Panc1 (cell line): ENCODE data around the gene OMA1.

Source experiments
- REST ChIP-seq, 2 experiments: IDR thresholded peaks; 2 replicates each; pipeline ENCODE4 v1.6.1; 2011 to 2012; ENCODE audit warnings: low read depth in 2 of 2, control low read depth in 1 of 2, low read length in 1 of 2, mild to moderate bottlenecking in 1 of 2, moderate library complexity in 1 of 2; ENCODE audit not compliant: insufficient read depth in 1 of 2
- TF ChIP-seq, protein P1 (sequence below): fragments of 450-650 bp; IDR thresholded peaks from 2 replicates; pipeline ENCODE4 v1.5.1; 2017; ENCODE audit warnings: mild to moderate bottlenecking

GRCh38 chr1:58575551-58576324 lies 29.2 kb upstream of the OMA1 start:
- TF ChIP-seq, protein P1, sequence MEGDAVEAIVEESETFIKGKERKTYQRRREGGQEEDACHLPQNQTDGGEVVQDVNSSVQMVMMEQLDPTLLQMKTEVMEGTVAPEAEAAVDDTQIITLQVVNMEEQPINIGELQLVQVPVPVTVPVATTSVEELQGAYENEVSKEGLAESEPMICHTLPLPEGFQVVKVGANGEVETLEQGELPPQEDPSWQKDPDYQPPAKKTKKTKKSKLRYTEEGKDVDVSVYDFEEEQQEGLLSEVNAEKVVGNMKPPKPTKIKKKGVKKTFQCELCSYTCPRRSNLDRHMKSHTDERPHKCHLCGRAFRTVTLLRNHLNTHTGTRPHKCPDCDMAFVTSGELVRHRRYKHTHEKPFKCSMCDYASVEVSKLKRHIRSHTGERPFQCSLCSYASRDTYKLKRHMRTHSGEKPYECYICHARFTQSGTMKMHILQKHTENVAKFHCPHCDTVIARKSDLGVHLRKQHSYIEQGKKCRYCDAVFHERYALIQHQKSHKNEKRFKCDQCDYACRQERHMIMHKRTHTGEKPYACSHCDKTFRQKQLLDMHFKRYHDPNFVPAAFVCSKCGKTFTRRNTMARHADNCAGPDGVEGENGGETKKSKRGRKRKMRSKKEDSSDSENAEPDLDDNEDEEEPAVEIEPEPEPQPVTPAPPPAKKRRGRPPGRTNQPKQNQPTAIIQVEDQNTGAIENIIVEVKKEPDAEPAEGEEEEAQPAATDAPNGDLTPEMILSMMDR: no peak
- no peak for TF ChIP-seq REST (IDR thresholded peaks at IDR 0.05; ENCODE audit: insufficient read depth in 1 of 2, low read depth in 2 of 2, low read length in 1 of 2)
